NCI-H1436 treated with DMSO at 0.1 percent for 48 hours (cell line): ENCODE results near the gene CAPZA2.

Experiments
- DNase-seq: peaks from one replicate; lab custom pipeline; 2025; lab: John Stamatoyannopoulos, UW

The CAPZA2 gene

GRCh38 chr7:116862951-116863670 lies 724 bp downstream of the CAPZA2 start:
- DNase-seq, result no peak

DNA sequence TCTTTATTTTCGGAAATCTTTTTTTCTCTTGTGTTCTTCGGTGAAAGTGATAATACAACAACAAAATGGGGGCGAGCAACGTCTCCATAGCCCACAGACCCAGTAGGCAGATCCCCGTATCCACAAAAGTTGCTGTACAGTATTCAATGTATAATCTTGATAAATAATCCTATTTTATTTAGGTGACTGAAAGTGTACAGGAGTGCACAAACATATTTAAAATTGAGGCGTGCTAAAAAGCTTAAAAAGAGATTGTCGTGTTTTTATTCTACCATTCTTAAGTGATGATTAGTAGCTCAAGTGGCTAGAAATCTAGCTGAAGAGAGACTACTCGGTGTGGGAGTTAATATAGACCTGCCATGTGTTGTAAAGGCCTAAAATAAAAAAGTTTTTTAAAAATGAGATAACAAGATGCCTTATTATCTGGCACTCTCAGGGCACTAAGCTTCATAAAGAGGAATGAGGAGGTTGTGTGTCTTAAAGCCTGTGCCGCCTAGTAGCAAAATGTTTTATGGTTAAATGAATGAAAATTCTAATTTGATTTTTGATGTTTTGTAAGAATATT lies 1.6 kb downstream of the CAPZA2 start:
- DNase-seq, result no peak

DNA sequence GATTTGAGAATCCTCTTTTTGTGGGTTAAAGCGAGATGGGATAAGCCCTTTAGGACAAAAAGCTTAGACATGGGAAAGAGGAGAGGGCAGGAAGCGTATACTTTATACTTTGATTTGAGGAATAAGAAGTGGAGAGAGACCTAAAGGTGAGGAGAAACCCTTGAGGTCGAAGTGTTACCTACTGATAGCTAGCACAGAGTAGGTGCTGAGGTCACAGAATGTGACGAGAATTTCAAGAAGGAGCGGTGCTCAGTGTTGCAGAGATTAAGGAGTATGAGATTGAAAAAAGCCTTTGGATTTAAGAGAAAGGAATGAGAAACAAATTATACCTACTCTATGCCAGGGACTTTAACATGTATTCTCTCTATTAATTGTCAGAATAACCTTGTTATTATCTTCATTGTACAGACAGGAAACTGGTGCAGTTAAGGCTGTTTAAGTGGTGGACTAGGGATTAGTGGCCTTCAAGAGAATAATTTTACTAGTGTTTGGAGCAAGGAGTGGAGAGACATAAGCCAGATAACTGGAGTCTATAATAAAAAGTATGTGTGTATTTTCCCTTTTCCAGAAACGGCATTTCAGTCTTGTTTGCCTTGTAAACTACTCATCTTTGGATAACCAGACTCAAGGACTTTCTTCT lies 8.8 kb downstream of the CAPZA2 start:
- DNase-seq, result no peak

GRCh38 chr7:116872026-116872425 lies 9.6 kb downstream of the CAPZA2 start:
- no peak for DNase-seq

- no peak for DNase-seq
Measured at GRCh38 chr7:116873619-116874018, 11.2 kb downstream of the CAPZA2 start.

- DNase-seq, result no peak
Measured at GRCh38 chr7:116876664-116877442, 14.5 kb downstream of the CAPZA2 start.

DNA sequence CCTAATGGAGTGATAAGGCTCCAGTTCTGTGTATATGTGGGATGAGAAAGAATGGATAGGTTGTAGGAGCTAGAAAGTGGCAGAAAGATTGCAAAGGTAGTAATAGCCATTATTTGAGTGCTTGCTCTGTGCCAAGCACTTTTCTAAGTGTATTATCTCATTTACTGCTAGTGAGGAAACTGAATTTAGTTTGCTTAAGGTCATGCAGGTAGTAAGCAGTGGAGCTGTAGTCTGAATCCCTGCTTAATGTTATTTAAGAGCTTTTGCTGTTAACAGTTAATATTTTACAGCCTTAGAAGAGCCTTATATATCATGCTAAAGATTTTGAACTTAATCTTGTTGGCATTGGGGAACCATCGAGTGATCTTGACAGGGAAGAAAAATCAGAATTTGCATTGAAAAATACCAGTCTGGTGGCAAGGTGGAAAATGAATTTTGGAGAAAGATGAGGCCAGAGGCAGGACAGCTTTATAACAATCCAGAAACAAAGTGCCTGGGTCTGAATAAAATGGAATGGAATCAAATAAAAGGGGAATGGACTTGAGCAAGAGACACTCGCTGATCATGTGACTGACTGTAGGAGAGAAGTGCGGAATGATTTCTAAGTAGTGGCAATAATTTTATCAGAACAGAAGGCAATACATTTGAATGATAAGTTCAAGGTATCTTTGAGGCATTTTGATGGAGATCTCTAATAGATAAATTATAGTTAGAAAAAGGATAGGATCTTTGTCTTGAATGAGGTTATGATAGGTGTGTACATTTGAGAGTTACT lies 15.2 kb downstream of the CAPZA2 start:
- DNase-seq, result no peak

- no peak for DNase-seq
Measured at GRCh38 chr7:116884691-116885090, 22.3 kb downstream of the CAPZA2 start.

DNA sequence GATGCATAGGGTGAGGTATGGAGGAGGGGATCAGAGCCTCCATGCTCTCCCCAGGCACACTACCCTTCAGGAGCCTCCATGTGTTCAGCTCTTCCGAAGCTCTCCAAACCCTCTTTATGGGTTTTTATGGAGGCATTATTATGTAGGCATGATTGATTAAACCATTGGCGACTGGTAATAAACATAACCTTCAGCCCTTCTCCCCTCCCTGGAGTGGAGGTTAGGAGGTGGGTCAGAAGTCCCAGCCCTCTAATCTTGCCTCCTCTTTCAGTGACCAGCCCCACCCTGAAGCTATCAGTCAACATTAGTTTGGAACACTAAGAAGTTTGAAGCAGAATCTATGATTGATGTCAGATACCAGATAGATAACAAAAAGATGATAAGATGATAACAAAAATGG lies 23.3 kb downstream of the CAPZA2 start:
- no peak for DNase-seq

GRCh38 chr7:116886543-116887156 lies 24.3 kb downstream of the CAPZA2 start:
- no peak for DNase-seq

DNA sequence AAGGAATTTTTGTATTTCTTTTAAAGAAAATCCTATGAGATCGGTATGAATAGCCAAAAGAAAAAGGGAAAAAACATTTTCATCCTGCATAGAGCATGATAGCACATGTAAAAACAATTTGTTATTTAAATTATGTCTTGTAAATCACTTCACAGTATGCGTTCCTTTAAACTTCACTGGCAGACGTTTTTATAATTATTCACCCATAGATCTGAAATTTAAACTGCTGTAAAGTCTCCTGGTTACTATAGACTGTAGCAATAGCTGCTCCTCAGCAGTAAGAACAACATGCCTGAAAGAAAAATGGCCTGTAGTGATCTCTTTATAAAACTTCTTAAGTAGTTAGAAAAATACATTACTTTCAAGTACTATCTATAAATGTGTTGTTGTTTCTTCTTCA lies 26.5 kb downstream of the CAPZA2 start:
- no peak for DNase-seq

DNA sequence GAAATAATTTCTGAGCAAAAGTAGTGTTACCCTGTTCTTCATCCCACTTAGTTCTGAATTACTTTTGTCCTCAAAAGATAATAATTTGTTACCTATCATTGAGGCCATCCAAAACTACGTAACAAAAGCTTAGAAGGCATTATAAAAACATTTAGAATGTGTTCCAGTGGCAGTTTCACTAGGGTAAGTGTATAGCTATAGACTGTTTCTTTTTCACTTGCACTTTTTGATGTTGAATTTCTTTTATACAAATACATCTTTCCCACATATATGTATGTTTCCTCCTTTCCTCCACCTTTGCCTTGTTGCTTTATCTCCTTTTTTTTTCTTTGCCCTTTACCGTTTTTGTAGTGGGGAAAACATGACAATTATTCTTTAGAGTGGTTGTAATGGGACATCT lies 33.5 kb downstream of the CAPZA2 start:
- DNase-seq, result no peak

DNA sequence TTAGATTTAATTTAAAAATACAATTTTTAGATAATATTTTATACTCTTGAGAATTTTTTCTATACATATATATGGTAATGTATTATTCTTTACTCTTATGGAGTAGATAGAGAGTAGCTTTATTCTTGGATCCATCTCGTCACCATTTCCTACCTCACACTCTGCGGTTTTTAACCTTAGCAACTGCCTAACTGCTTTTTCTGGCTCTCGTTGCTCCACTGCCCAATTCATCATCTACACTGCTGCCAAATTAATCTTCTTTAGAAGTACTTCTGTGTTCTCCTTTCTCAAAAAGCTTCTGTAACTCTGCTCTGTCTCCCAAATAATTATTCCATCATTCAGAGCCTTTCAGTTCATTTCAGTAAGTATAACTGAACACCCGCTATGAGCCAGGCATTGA lies 35.3 kb downstream of the CAPZA2 start:
- DNase-seq, result no peak

- DNase-seq, result no peak
Measured at GRCh38 chr7:116899308-116899707, 36.9 kb downstream of the CAPZA2 start.

- DNase-seq, result no peak
Measured at GRCh38 chr7:116901143-116901542, 38.8 kb downstream of the CAPZA2 start.

DNA sequence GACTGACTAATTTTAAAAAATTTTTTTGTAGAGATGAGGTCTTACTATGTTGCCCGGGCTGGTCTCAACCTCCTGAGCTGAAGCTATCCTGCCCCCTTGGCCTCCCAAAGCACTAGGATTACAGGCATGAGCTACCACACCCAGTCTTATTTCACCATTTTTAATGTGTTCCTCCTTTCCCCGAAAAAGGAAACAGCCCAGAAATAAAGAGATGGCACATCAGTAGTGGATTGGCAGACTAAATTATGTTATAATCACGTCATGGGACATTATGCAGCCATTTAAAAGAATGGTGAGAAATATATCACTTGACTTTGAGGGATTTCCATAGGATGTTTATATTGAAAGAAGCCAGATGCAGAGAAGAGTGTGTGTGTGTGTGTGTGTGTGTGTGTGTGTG lies 40.5 kb downstream of the CAPZA2 start:
- DNase-seq, result no peak

DNA sequence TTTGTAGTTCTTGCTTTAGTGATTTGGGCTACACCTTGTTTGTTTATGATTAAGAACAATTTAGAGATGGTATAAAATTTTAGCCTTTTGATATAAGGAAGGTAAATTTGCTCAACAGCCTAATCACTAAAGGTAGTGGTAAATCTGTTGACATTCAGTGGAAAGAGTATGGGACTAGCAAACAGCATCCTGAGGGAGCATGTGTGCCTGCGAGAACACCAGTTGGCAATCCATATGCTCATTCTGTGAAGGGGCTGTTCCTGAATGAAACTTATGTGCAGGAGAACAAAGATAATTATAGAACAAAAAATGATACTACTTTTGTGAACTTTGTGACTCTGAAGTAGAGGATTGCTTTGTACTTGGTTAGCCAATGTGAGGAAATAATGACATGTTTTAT lies 44.0 kb downstream of the CAPZA2 start:
- DNase-seq, result no peak

DNA sequence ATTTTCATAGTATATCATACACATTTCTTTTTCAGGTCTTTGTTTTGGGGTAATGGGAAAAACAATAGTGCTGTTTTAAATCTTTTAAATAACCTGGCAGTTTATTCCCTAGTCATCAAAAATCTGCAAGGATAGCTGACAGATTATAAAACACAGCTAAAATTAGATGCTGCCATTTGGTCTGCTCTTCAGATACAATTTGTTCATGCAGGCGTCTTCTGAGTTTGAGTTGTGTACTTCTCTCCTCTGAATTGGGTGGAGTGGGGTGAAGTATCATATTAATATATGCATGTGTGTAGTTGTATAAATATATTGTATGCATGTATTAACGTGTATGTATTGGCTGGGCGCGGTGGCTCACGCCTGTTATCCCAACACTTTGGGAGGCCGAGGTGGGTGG lies 48.0 kb downstream of the CAPZA2 start:
- DNase-seq, result no peak

- DNase-seq, result no peak
Measured at GRCh38 chr7:116911801-116912200, 49.4 kb downstream of the CAPZA2 start.

DNA sequence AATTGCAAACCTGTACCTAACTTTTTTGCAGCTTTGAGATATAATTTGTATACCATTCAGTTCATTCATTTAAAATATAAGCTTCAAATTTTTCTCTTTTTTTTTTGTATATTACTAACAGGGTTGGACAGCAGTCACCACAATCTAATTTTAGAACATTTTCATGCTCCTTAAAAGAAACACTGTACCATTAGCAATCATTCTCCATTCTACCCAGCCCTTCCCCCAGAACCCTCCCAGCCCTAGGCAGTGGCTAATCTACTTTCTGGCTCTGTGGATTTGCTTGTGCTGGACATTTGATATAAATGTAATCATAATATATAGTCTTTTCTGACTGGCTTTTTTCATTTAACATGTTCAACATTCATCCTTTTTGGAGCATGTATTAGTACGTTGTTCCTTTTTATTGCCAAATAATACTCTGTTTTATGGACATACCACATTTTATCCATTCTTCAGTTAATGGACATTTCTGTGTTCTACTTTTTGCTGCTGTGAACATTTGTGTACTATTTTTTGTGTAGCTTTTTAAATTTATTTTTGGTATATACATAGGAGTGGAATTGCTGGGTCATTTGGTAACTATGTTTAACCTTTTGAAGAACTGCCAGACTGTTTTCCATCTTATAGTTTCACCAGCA lies 50.0 kb downstream of the CAPZA2 start:
- DNase-seq, result no peak

GRCh38 chr7:116918704-116919103 lies 56.3 kb downstream of the CAPZA2 start:
- DNase-seq, result no peak
